Kidney (tissue), 14 donors: Measurements from ENCODE around the gene ANKRD11. TPM values are rescaled to one million over a fixed set of nuclear protein-coding genes. Genes with fewer than 3 reads are reported as not detected.
"Not testable (repeated sequence)": the region's sequence is repeated elsewhere in the genome, so short reads cannot be mapped to it uniquely, and the experiment has no call there.

Experiments used
- DNase-seq, 5 donors: peaks; one replicate each; pipeline ENCODE4 v3.0.0-alpha.2; 2013 to 2020
- FAIRE-seq: peaks from 2 replicates; lab custom pipeline; 2012; peaks lifted over from hg19 to GRCh38; lab: Jason Lieb, UNC
- H3K27ac ChIP-seq, 2 donors: one replicate each; pipeline ENCODE4 v1.7.0; 2013; ENCODE audit warnings: low read depth in 2 of 2, low read length in 2 of 2, inconsistent platforms in 1 of 2
- H3K27me3 ChIP-seq: one replicate; pipeline ENCODE4 v1.7.1; 2013; ENCODE audit warnings: low read length, inconsistent platforms; ENCODE audit not compliant: control insufficient read depth, insufficient read depth
- H3K36me3 ChIP-seq, 3 donors: one replicate each; pipeline versions ENCODE4 v1.7.0 to v1.7.1; 2013; ENCODE audit warnings: low read length in 3 of 3, control low read depth in 1 of 3, inconsistent platforms in 1 of 3; ENCODE audit not compliant: insufficient read depth in 3 of 3, control insufficient read depth in 2 of 3
- H3K4me1 ChIP-seq, 3 donors: one replicate each; pipeline versions ENCODE4 v1.7.0 to v1.7.1; 2013; ENCODE audit warnings: low read length in 3 of 3, inconsistent platforms in 1 of 3, low read depth in 1 of 3; ENCODE audit not compliant: control insufficient read depth in 2 of 3, insufficient read depth in 2 of 3
- H3K4me3 ChIP-seq, 3 donors: one replicate each; pipeline versions ENCODE4 v1.7.0 to v1.8.1; 2013; ENCODE audit warnings: low read length in 3 of 3, control low read depth in 1 of 3, inconsistent platforms in 1 of 3
- H3K9ac ChIP-seq, 3 donors: one replicate each; pipeline versions ENCODE4 v1.7.0 to v1.7.1; 2013; ENCODE audit warnings: low read length in 3 of 3, control low read depth in 1 of 3, inconsistent platforms in 1 of 3
- H3K9me3 ChIP-seq, 3 donors: one replicate each; pipeline versions ENCODE4 v1.7.0 to v1.7.1; 2013; ENCODE audit warnings: low read length in 3 of 3, control low read depth in 1 of 3, inconsistent platforms in 1 of 3; ENCODE audit not compliant: control insufficient read depth in 2 of 3, insufficient read depth in 1 of 3
- CTCF ChIP-seq: IDR thresholded peaks from 3 replicates; pipeline ENCODE4 v1.5.1; 2012; ENCODE audit warnings: mild to moderate bottlenecking, moderate library complexity, borderline replicate concordance; ENCODE audit not compliant: insufficient read depth; ENCODE audit errors: extremely low read depth
- intact Hi-C: fragments of 100-400 bp; cut with DNase I; formaldehyde crosslinking; loops from one replicate; pipeline ENCODE4 v1.11.1; 2022
- polyA plus RNA-seq: library from polyadenylated mRNA; stranded (reverse); fragments of 350-450 nt; fragmentation: Illumina TruSeq; extraction: RNeasy Lipid Tissue Mini Kit (QIAGEN cat#74804); gene quantifications from one replicate; pipeline ENCODE4 v1.2.3, GENCODE V29; 2014; ENCODE audit warnings: low read depth, low replicate concordance; ENCODE audit not compliant: insufficient read depth
- total RNA-seq: library from RNA; stranded (reverse); fragmentation: NEBNext Ultra II Directional; extraction: Animal tissue kit (Norgen Biotek cat#: 25700); gene quantifications from one replicate; pipeline ENCODE4 v1.2.1, GENCODE V29; 2021
- donor health status: control.
- donor health status: control.
- donor health status: control.
- donor health status: control.
- donor health status: control.
- donor health status: DM: yes; HTN: yes; CAD: no.
- donor health status: Normal renal cell carcinoma (clear cell type).

Gene ANKRD11
- total and polyA plus RNA-seq, 2 donors from 2014 or later, result 36.2 to 154 TPM

- FAIRE-seq (no peak), DNase-seq (peak in 1 of 5 donors; percentile 57)
- H3K4me3 ChIP-seq, result no peak overlapping the region
- H3K4me1 ChIP-seq, result peaks cover 0 to 35% (median 33%) of the 10 kb centered on the region in 3 donors
- H3K9ac ChIP-seq, result peak overlapping the region in 1 of 3 donors; percentile 34
- no peak for TF ChIP-seq CTCF
- H3K9me3 ChIP-seq, result no peaks in the 10 kb centered on the region
- H3K27me3 ChIP-seq, result no peaks in the 10 kb centered on the region
- intact Hi-C loops, result loop anchor here (10.0 kb wide), 1 partner anchor 170 kb away; the partner anchor contains the start of gene SPG7
- no peak overlapping the region for H3K27ac ChIP-seq
- H3K36me3 ChIP-seq, result no peaks in the 10 kb centered on the region
Measured at GRCh38 chr16:89334461-89334860, 155.9 kb downstream of the ANKRD11 start.

- H3K4me1 ChIP-seq, result peaks cover 0 to 32% (median 32%) of the 10 kb centered on the region in 3 donors
- no peak for TF ChIP-seq CTCF
- DNase-seq (peak in 1 of 5 donors; percentile 37), FAIRE-seq (no peak)
- intact Hi-C loops, result loop anchor here (10.0 kb wide), 1 partner anchor 171 kb away; the partner anchor contains the start of gene SPG7
- H3K36me3 ChIP-seq, result no peaks in the 10 kb centered on the region
- H3K4me3 ChIP-seq, result no peak overlapping the region
- no peaks in the 10 kb centered on the region for H3K9me3 ChIP-seq
- H3K27me3 ChIP-seq, result no peaks in the 10 kb centered on the region
- no peak overlapping the region for H3K27ac ChIP-seq
- peak overlapping the region in 1 of 3 donors; percentile 34 for H3K9ac ChIP-seq
Measured at GRCh38 chr16:89334050-89334449, 156.3 kb downstream of the ANKRD11 start.

- DNase-seq, result peak in 4 of 5 donors; percentile 51 to 88 (median 64)
- TF ChIP-seq CTCF, result peak; percentile 47
- H3K9ac ChIP-seq, H3K27me3 ChIP-seq, H3K9me3 ChIP-seq, H3K27ac ChIP-seq, FAIRE-seq, H3K4me3 ChIP-seq, H3K36me3 ChIP-seq: not testable (repeated sequence)
- intact Hi-C loops, result loop anchor here (10.0 kb wide), 1 partner anchor 171 kb away; the partner anchor contains the start of gene SPG7
- peaks cover 0 to 31% (median 29%) of the 10 kb centered on the region in 3 donors for H3K4me1 ChIP-seq
Measured at GRCh38 chr16:89333401-89334001, 156.9 kb downstream of the ANKRD11 start.
